ENCODE results near the gene ARRB2. TPM values are rescaled to one million over a fixed set of nuclear protein-coding genes. Genes with fewer than 3 reads are reported as not detected.
A peak's percentile ranks its signal among the peaks of the same experiment; 100 is the strongest.
"Not testable (repeated sequence)": the region's sequence is repeated elsewhere in the genome, so short reads cannot be mapped to it uniquely, and the experiment has no call there.

ARRB2 gene
- polyA plus RNA-seq (ENCODE audit: insufficient read length), result 22.3 TPM

GRCh38 chr17:4709794-4710692 is at the start of gene ARRB2:
ARRB2 (plus strand) TSS chr17:4710632; CDS start chr17:4710722, 90 bp downstream.
- peak; percentile 97 for DNase-seq (ENCODE audit: low read depth)

- DNase-seq (ENCODE audit: low read depth), result no peak
These were observed 46.7 kb upstream of the ARRB2 start for GRCh38 chr17:4663711-4664110.

GRCh38 chr17:4664230-4664629 is 46.2 kb upstream of the ARRB2 start:
- DNase-seq (ENCODE audit: low read depth), result no peak

GRCh38 chr17:4665027-4665426 is 45.4 kb upstream of the ARRB2 start:
- DNase-seq (ENCODE audit: low read depth), result no peak

- no peak for DNase-seq (ENCODE audit: low read depth)
These were observed 44.1 kb upstream of the ARRB2 start for GRCh38 chr17:4666296-4666695.

- no peak for DNase-seq (ENCODE audit: low read depth)
These were observed 43.3 kb upstream of the ARRB2 start for GRCh38 chr17:4667166-4667565.

GRCh38 chr17:4672055-4672630 is 38.3 kb upstream of the ARRB2 start:
- no peak for DNase-seq (ENCODE audit: low read depth)

GRCh38 chr17:4672751-4673150 is 37.7 kb upstream of the ARRB2 start:
- DNase-seq (ENCODE audit: low read depth), result no peak

GRCh38 chr17:4673169-4673568 is 37.3 kb upstream of the ARRB2 start:
- DNase-seq (ENCODE audit: low read depth), result no peak

- DNase-seq (ENCODE audit: low read depth), result no peak
These were observed 36.3 kb upstream of the ARRB2 start for GRCh38 chr17:4673986-4674684.

GRCh38 chr17:4674685-4674998 is 35.8 kb upstream of the ARRB2 start:
- no peak for DNase-seq (ENCODE audit: low read depth)

GRCh38 chr17:4675791-4676190 is 34.6 kb upstream of the ARRB2 start:
- no peak for DNase-seq (ENCODE audit: low read depth)

- DNase-seq (ENCODE audit: low read depth), result no peak
These were observed 33.6 kb upstream of the ARRB2 start for GRCh38 chr17:4676791-4677190.

GRCh38 chr17:4678448-4679026 is 31.9 kb upstream of the ARRB2 start:
- no peak for DNase-seq (ENCODE audit: low read depth)

- no peak for DNase-seq (ENCODE audit: low read depth)
These were observed 30.8 kb upstream of the ARRB2 start for GRCh38 chr17:4679658-4680057.

GRCh38 chr17:4683739-4684138 is 26.7 kb upstream of the ARRB2 start:
- DNase-seq (ENCODE audit: low read depth), result peak; percentile 43

- DNase-seq (ENCODE audit: low read depth), result not testable (repeated sequence)
These were observed 20.6 kb upstream of the ARRB2 start for GRCh38 chr17:4689872-4690271.

GRCh38 chr17:4690745-4691144 is 19.7 kb upstream of the ARRB2 start:
- DNase-seq (ENCODE audit: low read depth), result no peak

GRCh38 chr17:4691686-4692085 is 18.7 kb upstream of the ARRB2 start:
- DNase-seq (ENCODE audit: low read depth), result no peak

GRCh38 chr17:4693416-4693815 is 17.0 kb upstream of the ARRB2 start:
- no peak for DNase-seq (ENCODE audit: low read depth)

- no peak for DNase-seq (ENCODE audit: low read depth)
These were observed 14.0 kb upstream of the ARRB2 start for GRCh38 chr17:4696437-4696805.

- not testable (repeated sequence) for DNase-seq (ENCODE audit: low read depth)
These were observed 10.9 kb upstream of the ARRB2 start for GRCh38 chr17:4699401-4700056.

Data from forelimb muscle (tissue), 1 donor.